HG03520 (cell line): ENCODE data around the gene RAB11A.

Source experiments
- ATAC-seq: cut with Tn5 transposase; IDR thresholded peaks from one replicate; pipeline ENCODE4 v1.9.1; 2021; ENCODE audit warnings: mild to moderate bottlenecking, moderate library complexity; ENCODE audit not compliant: unreplicated experiment

Gene RAB11A

GRCh38 chr15:65869126-65869953 is at the start of gene RAB11A:
Gene RAB11A, plus strand, starts transcription at chr15:65869491. Its CDS starts 95 bp downstream, at chr15:65869586.
- peak; percentile 79 for ATAC-seq

- no peak for ATAC-seq
Observed at GRCh38 chr15:65819563-65819960, 49.7 kb upstream of the RAB11A start.

DNA sequence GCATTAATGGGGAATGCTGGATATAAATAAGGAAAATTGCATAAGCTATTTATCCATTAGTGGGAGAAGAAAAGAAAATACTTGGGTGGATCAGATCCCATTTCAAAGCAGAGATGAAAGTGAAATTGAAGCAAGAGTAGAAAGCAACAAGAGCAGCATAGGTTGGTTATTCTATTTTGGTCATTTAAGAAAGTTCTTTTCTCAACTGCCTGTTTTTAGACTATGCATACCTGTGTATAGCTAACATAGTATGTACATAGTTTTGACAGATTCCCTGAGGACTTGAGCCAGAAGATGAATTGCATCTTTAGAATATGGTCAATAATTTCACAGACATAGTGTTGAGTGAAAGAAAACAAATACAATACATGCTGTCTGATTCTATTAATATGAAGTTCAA is 48.2 kb upstream of the RAB11A start:
- no peak for ATAC-seq

- no peak for ATAC-seq
Observed at GRCh38 chr15:65822316-65822715, 47.0 kb upstream of the RAB11A start.

DNA sequence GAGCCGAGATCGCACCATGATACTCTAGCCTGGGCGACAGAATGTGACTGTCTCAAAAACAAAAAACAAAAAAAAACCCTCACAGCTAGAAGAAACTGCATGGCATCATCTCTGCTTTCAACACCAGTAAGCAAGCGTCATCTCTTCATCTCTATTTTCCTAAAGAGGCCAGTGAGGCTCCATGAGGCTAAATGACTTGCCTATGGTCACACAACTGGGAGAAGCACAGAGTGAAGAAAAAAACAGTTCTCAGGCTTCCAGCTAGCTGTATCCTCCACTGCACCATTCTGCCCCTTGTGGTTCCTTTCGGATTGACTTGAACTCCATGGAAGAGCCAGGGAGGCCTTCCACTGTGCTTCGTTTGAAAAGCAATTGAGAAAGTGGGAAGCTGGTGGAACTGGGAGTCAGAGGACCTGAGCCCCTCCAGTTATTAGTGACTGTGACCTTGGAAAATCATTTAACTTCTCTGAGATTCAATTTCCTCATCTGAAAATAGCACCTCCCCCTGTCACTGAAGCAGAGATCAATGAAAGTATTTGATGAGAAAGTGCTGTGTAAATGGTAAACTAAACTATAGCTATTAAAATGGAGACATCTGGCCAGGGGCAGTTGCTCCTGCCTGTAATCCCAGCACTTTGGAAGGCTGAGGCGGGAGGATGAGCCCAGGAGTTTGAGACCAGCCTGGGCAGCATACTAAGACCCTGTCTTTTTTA is 45.1 kb upstream of the RAB11A start:
- ATAC-seq = no peak

DNA sequence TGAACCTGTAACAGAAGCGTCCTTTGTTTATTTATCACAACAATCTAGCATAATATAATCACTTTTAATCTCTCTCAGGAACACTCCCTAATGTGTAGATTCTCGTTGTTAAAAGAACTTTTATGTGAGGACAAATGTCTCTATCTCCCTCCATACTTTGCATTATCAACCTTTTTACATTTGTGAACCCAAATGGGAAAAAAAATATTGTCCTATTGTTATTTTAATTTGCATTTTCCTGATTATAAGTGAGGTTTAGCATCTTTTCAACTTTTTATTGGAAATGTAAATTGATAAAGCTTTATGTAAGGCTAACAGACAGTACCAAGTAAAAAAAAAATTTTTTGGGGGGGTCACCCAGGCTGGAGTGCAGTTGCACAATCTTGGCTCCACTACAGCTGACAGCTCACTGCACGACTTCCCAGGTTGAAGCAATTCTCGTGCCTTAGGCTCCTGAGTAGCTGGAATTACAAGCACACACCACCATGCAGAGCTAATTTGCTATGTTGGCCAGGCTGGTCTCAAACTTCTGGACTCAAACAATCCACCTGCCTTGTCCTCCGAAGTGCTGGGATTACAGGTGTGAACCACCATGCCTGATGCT is 44.2 kb upstream of the RAB11A start:
- ATAC-seq = no peak

- no peak for ATAC-seq
Observed at GRCh38 chr15:65827065-65827464, 42.2 kb upstream of the RAB11A start.

- no peak for ATAC-seq
Observed at GRCh38 chr15:65828585-65828984, 40.7 kb upstream of the RAB11A start.

DNA sequence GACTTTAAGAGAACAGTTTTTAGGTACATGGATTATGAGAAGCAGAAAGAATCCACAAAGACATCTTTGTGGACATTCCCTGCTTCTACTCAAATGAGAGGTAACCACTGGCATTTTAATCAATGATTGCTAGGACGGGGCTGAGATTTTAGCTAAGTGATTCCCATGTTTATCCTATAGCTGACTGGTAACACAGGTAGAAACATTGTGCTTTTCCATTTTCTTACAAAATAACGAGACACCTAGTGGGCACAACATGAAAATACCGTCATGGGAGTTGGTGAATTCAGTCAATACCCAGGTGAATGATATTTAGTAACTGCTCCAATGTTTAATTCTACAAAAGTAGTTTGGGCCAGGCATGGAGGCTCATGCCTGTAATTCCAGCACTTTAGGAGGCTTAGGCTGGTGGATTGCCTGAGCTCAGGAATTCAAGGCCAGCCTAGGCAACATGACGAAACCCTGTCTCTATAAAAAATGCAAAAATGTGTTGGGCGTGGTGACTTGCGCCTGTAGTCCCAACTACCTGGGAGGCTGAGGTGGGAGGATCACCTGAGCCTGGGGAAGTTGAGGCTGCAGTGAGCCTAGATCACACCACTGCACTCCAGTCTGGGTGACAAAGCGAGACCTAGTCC is 40.0 kb upstream of the RAB11A start:
- ATAC-seq = no peak

DNA sequence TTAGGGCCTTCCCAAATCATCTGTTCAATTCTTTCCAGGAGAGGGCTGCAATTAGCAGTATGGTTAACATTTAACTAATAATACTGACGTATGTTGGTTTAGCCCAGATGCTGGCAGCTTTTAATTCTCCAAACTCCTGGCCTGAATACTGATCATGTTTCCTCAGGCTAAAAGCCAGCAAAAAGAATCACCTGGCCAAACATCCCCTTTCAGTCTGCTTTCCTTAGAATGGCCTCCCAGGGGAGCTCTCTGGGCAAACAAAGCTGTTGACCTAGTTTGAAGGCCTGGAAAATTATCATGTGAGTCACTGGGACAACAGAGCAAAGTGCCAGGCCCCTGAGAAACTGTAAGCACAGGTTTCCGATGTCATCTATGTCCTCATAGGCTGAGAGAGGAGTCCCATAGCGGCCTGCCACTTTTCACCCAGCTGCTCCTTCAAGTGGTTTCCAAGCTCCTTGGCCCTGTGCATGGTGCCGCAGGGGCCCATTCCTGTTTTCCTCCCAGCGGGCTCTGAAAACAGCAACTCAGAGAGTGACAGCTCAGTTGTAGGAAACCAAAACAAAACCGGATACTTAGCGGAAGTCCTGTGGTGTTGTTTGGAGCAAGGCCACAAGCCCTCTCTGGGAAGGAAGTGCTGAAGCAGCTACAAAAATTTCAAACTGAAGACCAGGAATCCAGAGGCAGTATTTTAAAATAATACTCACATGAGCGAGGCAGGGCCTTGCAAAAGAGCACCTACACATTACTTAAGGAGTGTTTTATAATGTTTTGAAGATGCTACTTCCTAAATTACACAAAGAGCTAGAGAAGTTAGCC is 36.5 kb upstream of the RAB11A start:
- ATAC-seq = no peak

- ATAC-seq = no peak
Observed at GRCh38 chr15:65833501-65834205, 35.6 kb upstream of the RAB11A start.

DNA sequence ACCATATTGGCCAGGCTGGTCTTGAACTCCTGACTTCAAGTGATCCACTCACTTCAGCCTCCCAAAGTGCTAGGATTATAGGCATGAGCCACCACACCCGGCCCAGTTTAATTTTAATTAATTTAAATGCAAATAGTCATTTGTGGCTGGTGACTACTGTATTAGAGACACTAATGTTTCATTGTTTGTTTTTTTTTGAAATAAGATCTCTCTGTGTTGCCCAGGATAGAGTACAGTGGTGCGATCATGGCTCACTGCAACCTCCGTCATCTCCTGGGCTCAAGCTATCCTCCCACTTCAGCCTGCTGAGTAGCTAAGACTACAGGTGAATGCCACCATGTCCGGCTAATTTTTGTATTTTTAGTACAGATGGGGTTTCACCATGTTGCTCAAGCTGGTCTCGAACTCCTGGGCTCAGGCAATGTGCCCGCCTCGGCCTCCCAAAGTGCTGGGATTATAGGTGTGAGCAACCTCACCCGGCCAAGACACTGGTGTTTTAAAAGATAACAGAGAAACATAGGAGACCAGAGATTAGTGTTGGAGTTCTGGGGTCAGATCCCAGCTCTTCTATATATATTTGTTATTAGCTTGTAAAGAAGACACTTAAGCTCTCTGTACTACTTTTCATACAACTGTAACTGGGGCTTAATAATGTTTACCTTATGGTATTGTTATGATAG is 34.5 kb upstream of the RAB11A start:
- no peak for ATAC-seq

DNA sequence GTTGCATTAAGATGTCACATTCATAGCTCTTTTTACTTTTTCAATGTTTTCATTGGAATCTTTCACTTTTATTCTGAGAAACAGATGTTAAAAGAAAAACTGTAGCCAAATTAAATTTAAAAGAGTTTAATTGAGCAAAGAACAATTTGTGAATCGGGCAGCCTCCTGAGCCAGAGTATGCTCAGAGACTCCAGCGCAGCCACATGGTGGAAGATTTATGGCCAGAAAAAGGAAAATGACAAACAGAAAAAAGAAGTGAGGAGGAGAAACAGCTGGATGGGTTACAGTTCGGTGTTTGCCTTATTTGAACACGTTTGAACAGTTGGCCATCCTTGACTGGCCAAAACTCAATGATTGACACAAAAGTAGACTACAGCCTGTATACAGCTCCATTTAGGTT is 33.8 kb upstream of the RAB11A start:
- no peak for ATAC-seq

GRCh38 chr15:65836665-65837064 is 32.6 kb upstream of the RAB11A start:
- no peak for ATAC-seq

DNA sequence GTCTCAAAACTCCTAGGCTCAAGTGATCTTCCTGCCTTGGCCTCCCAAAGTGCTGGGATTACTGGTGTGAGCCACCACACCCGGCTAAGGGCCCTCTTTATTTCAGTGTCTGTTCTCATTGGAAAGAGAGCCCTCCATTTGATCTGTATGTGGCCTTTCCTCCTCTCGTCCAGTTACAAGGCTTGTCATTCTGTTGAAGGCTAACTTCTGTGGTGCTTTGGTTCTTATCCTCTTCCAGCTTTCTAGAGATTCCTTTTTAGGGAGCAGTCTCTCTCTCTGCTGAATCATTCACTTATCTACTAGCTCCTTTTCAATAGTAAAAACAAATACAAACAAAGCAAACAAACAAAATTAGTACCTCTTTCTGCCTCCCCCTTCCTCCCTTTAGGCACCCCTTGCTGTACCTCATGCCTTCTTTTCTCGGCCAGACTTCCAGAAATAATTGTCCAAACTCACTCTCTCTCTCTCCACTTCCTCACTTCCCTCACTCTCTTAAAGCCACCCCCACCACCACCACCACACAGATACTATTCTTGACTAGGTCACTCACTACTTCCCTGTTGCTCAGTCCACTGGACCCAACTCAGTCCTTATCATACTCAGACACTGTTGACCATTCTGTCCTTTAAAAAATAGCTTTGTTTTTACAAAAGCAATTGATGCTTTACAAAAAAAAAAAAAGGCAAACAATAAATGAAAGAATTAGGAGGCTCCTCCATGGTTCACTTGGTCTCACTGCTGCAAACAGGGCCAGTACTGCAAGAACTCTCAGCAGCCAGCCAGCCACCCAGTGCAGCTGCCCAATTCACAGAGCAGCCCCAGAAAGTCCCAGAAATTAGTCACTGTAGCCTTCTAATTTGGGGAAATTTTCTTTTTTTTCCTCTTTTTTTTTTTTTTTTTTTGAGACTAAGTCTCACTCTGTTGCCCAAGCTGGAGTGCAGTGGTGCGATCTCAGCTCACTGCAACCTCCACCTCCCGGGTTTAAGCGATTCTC is 31.7 kb upstream of the RAB11A start:
- ATAC-seq = no peak

- no peak for ATAC-seq
Observed at GRCh38 chr15:65839354-65839901, 29.9 kb upstream of the RAB11A start.

GRCh38 chr15:65839985-65840384 is 29.3 kb upstream of the RAB11A start:
- no peak for ATAC-seq
